HepG2 (cell line): ENCODE data around the gene NEAT1. TPM values are rescaled to one million over a fixed set of nuclear protein-coding genes. Genes with fewer than 3 reads are reported as not detected.
A peak's percentile ranks its signal among the peaks of the same experiment; 100 is the strongest.

Source experiments
- AGO2 ChIP-seq: fragments of 200-400 bp; formaldehyde crosslinking; optimal IDR thresholded peaks from 2 replicates; pipeline ENCODE3; 2017; ENCODE audit warnings: mild to moderate bottlenecking, low read depth, low read length, moderate library complexity
- ARID5B ChIP-seq: IDR thresholded peaks from 2 replicates; pipeline ENCODE4 v1.4.0; 2020; ENCODE audit warnings: mild to moderate bottlenecking, missing genetic modification reagents
- CBFB ChIP-seq: sonication (generic); formaldehyde crosslinking; IDR thresholded peaks from 2 replicates; pipeline ENCODE4 v1.4.0; 2020; ENCODE audit warnings: missing genetic modification reagents
- EEA1 ChIP-seq: sonication (generic); formaldehyde crosslinking; IDR thresholded peaks from 2 replicates; pipeline ENCODE4 v1.5.1; 2020; ENCODE audit warnings: mild to moderate bottlenecking, missing genetic modification reagents, borderline replicate concordance
- MXD3 ChIP-seq: IDR thresholded peaks from 2 replicates; pipeline ENCODE4 v1.6.1; 2016; ENCODE audit warnings: mild to moderate bottlenecking, missing biosample characterization, missing genetic modification reagents
- NBN ChIP-seq: fragments of 450-650 bp; conservative IDR thresholded peaks from 2 replicates; pipeline ENCODE4 v1.6.1; 2017
- NFYC ChIP-seq: IDR thresholded peaks from 2 replicates; pipeline ENCODE4 v1.6.1; 2016; ENCODE audit warnings: missing genetic modification reagents, missing compliant biosample characterization
- RFX3 ChIP-seq: IDR thresholded peaks from 2 replicates; pipeline ENCODE4 v1.6.1; 2016; ENCODE audit warnings: missing biosample characterization, missing genetic modification reagents
- SPEN ChIP-seq: sonication (generic); formaldehyde crosslinking; IDR thresholded peaks from 2 replicates; pipeline ENCODE4 v1.5.1; 2020; ENCODE audit warnings: low read depth, mild to moderate bottlenecking, missing genetic modification reagents
- ZNF138 ChIP-seq: sonication (generic); formaldehyde crosslinking; IDR thresholded peaks from 2 replicates; pipeline ENCODE4 v1.5.0; 2020; ENCODE audit warnings: mild to moderate bottlenecking, low read depth, missing genetic modification reagents
- ZNF30 ChIP-seq: sonication (generic); formaldehyde crosslinking; IDR thresholded peaks from 2 replicates; pipeline ENCODE4 v1.5.0; 2020; ENCODE audit warnings: mild to moderate bottlenecking, missing genetic modification reagents
- ZNF407 ChIP-seq: sonication (generic); formaldehyde crosslinking; IDR thresholded peaks from one replicate; pipeline ENCODE4 v1.5.1; 2020; ENCODE audit warnings: mild to moderate bottlenecking, missing genetic modification reagents; ENCODE audit errors: not compliant biosample characterization
- ZNF432 ChIP-seq: sonication (generic); formaldehyde crosslinking; IDR thresholded peaks from 2 replicates; pipeline ENCODE4 v1.5.0; 2020; ENCODE audit warnings: missing genetic modification reagents, mild to moderate bottlenecking, borderline replicate concordance
- ZNF572 ChIP-seq: sonication (generic); formaldehyde crosslinking; IDR thresholded peaks from 2 replicates; pipeline ENCODE4 v1.5.1; 2020; ENCODE audit warnings: mild to moderate bottlenecking, missing genetic modification reagents
- ZNF580 ChIP-seq: IDR thresholded peaks from 2 replicates; pipeline ENCODE4 v1.6.1; 2016; ENCODE audit warnings: low read depth, borderline replicate concordance
- ZNF816 ChIP-seq: sonication (generic); formaldehyde crosslinking; IDR thresholded peaks from 2 replicates; pipeline ENCODE4 v1.8.0; 2022; ENCODE audit warnings: missing genetic modification reagents, mild to moderate bottlenecking, borderline replicate concordance
- polyA plus RNA-seq, 8 experiments: library from polyadenylated mRNA; depleted of rRNA in 3 of 8; stranded (reverse) in 7 of 8; unstranded in 1 of 8; fragments of >200 nt; fragmentation: Illumina TruSeq in 4 of 8; extraction: Trizol in 4 of 8; gene quantifications; 2 replicates each; pipeline versions ENCODE4 v1.2.1 to v1.2.3, GENCODE V29; 2011 to 2016; ENCODE audit warnings: low read depth in 4 of 8, missing spikeins in 1 of 8, mixed read lengths in 1 of 8; ENCODE audit not compliant: insufficient read depth in 1 of 8
- total RNA-seq, 5 experiments: library from RNA; depleted of rRNA; stranded (reverse); fragments of >200 nt; fragmentation: Illumina TruSeq; extraction: Trizol; gene quantifications; 2 replicates each; pipeline ENCODE4 v1.2.3, GENCODE V29; 2016; ENCODE audit warnings: low read depth in 1 of 5

NEAT1 gene
- total and polyA plus RNA-seq, 2 of the 13 experiments (the other 11 are each of a cell fraction or from before 2014, with no cell fraction given) = 20.5 to 41.2 TPM

- peak; percentile 72; the same call in 1 of the 2 replicates for TF ChIP-seq ZNF816 (CRISPR knock-in tag)
- TF ChIP-seq ZNF580 (CRISPR knock-in tag) = no peak
- peak; percentile 61; the same call in 1 of the 2 replicates for TF ChIP-seq CBFB
- no peak for TF ChIP-seq ZNF432 (CRISPR knock-in tag)
- no peak for TF ChIP-seq ZNF30
- TF ChIP-seq ZNF572 (CRISPR knock-in tag) = no peak
- TF ChIP-seq ARID5B = peak; percentile 58; the same call in 1 of the 2 replicates
- peak; percentile 86; the same call in 1 of the 2 replicates for TF ChIP-seq MXD3 (CRISPR knock-in tag)
- peak; percentile 71 for TF ChIP-seq NFYC (CRISPR knock-in tag)
- no peak for TF ChIP-seq RFX3 (CRISPR knock-in tag)
- TF ChIP-seq AGO2 = peak; percentile 95
- TF ChIP-seq SPEN (CRISPR knock-in tag) = peak; percentile 79
- TF ChIP-seq ZNF138 (CRISPR knock-in tag) = 0 out of 2 replicates have a peak, but pooled peaks have one; percentile 61
- TF ChIP-seq ZNF407 = peak; percentile 89
- TF ChIP-seq EEA1 (CRISPR knock-in tag) = peak; percentile 4; the same call in 1 of the 2 replicates
- no peak for TF ChIP-seq NBN
Observed at GRCh38 chr11:65477149-65477965, 54.8 kb downstream of the NEAT1 start (continued).
